Measurements from ENCODE around the gene HEATR5B. TPM values are rescaled to one million over a fixed set of nuclear protein-coding genes. Genes with fewer than 3 reads are reported as not detected.
A peak's percentile ranks its signal among the peaks of the same experiment; 100 is the strongest.

Gene HEATR5B
- polyA plus RNA-seq, 3 donors = 3.5 to 21.6 (median 3.8) TPM

- 46% methylated on average over 2 of the region's 5 CpGs for WGBS (ENCODE audit: insufficient coverage)
- TF ChIP-seq CTCF (IDR thresholded peaks at IDR 0.05) = no peak
- Histone ChIP-seq H4K20me1 (ENCODE audit: insufficient read depth, low read length) (no peaks in the 10 kb centered on the region), H3K4me2 (replicated peaks; ENCODE audit: extremely low read depth, low read length, poor library complexity, severe bottlenecking) (no peak overlapping the region), H3K27ac (ENCODE audit: low read depth in 1 of 2, low read length in 2 of 2) (peak overlapping the region in 1 of 2 donors; percentile 58), H3K79me2 (ENCODE audit: insufficient read depth, low read length) (peaks cover 18% of the 10 kb centered on the region), H3K27me3 (ENCODE audit: control insufficient read depth in 2 of 2, insufficient read depth in 2 of 2, low read length in 2 of 2) (no peaks in the 10 kb centered on the region), H3K36me3 (replicated peaks in 1 of 2; ENCODE audit: control insufficient read depth in 1 of 2, insufficient read depth in 2 of 2, low read length in 2 of 2) (peaks cover 39 to 44% of the 10 kb centered on the region in 2 donors), H3K9ac (ENCODE audit: insufficient read depth, low read length, poor library complexity, severe bottlenecking) (no peak overlapping the region), H3K4me3 (replicated peaks in 1 of 3; ENCODE audit: low read depth in 2 of 3, low read length in 3 of 3) (no peak overlapping the region), H3K9me3 (replicated peaks in 1 of 2; ENCODE audit: control insufficient read depth in 1 of 2, insufficient read depth in 1 of 2, low read length in 2 of 2) (no peaks in the 10 kb centered on the region), H2AFZ (ENCODE audit: insufficient read depth, low read depth, low read length, poor library complexity, severe bottlenecking) (no peak overlapping the region), H3K4me1 (ENCODE audit: control insufficient read depth in 1 of 2, insufficient read depth in 2 of 2, low read length in 2 of 2) (peaks cover 17 to 24% of the 10 kb centered on the region in 2 donors)
- Mint-ChIP-seq H3K36me3 (peaks cover 44 to 53% of the 10 kb centered on the region in 2 donors), H3K9me3 (no peaks in the 10 kb centered on the region), H3K4me1 (peaks cover 30% of the 10 kb centered on the region), H3K27me3 (ENCODE audit: low read depth in 3 of 3) (no peaks in the 10 kb centered on the region), H3K4me3 (no peak overlapping the region), H3K27ac (peak overlapping the region in 3 of 7 donors; percentile 50 to 73 (median 72))
- intact Hi-C loops (cut with micrococcal nuclease) = no loop called here
- no peak for DNase-seq
These were observed 7.7 kb upstream of the HEATR5B start for GRCh38 chr2:37091873-37092272.

GRCh38 chr2:37090019-37090477 is 5.9 kb upstream of the HEATR5B start:
- Histone ChIP-seq H3K4me2 (replicated peaks; ENCODE audit: extremely low read depth, low read length, poor library complexity, severe bottlenecking) (peak overlapping the region; percentile 43), H3K4me1 (ENCODE audit: control insufficient read depth in 1 of 2, insufficient read depth in 2 of 2, low read length in 2 of 2) (peaks cover 23 to 32% of the 10 kb centered on the region in 2 donors)
- peak overlapping the region in 3 of 7 donors; percentile 31 to 54 (median 35) for H3K27ac Mint-ChIP-seq

More at GRCh38 chr2:37090019-37090477, 5.9 kb upstream of the HEATR5B start:
- Mint-ChIP-seq H3K9me3 (no peaks in the 10 kb centered on the region), H3K4me1 (peaks cover 30% of the 10 kb centered on the region), H3K4me3 (peak overlapping the region in 1 of 2 donors; percentile 31), H3K36me3 (peaks cover 31 to 36% of the 10 kb centered on the region in 2 donors), H3K27me3 (ENCODE audit: low read depth in 3 of 3) (no peaks in the 10 kb centered on the region)
- peak; percentile 15 to 52 (median 44) for DNase-seq
- peaks cover 22 to 25% of the 10 kb centered on the region in 2 donors for H3K36me3 ChIP-seq (replicated peaks in 1 of 2; ENCODE audit: control insufficient read depth in 1 of 2, insufficient read depth in 2 of 2, low read length in 2 of 2)
- TF ChIP-seq CTCF (IDR thresholded peaks at IDR 0.05) = no peak
- peak overlapping the region; percentile 43 for H2AFZ ChIP-seq (ENCODE audit: insufficient read depth, low read depth, low read length, poor library complexity, severe bottlenecking)
- no peaks in the 10 kb centered on the region for H3K9me3 ChIP-seq (replicated peaks in 1 of 2; ENCODE audit: control insufficient read depth in 1 of 2, insufficient read depth in 1 of 2, low read length in 2 of 2)
- intact Hi-C loops (cut with micrococcal nuclease) = no loop called here
- H3K27ac ChIP-seq (ENCODE audit: low read depth in 1 of 2, low read length in 2 of 2) = peak overlapping the region; percentile 1 to 52
- peak overlapping the region in 1 of 3 experiments; percentile 27 for H3K4me3 ChIP-seq (replicated peaks in 1 of 3; ENCODE audit: low read depth in 2 of 3, low read length in 3 of 3)
- no CpG with 5 or more reads among the region's 4 CpGs for WGBS (ENCODE audit: insufficient coverage)
- H3K27me3 ChIP-seq (ENCODE audit: control insufficient read depth in 2 of 2, insufficient read depth in 2 of 2, low read length in 2 of 2) = no peaks in the 10 kb centered on the region
- no peak overlapping the region for H3K9ac ChIP-seq (ENCODE audit: insufficient read depth, low read length, poor library complexity, severe bottlenecking)
- no peaks in the 10 kb centered on the region for H4K20me1 ChIP-seq (ENCODE audit: insufficient read depth, low read length)
- peaks cover 34% of the 10 kb centered on the region for H3K79me2 ChIP-seq (ENCODE audit: insufficient read depth, low read length)
